Fibroblast of mammary gland (primary cell): ENCODE data around the gene QKI.
"Not testable (repeated sequence)": the region's sequence is repeated elsewhere in the genome, so short reads cannot be mapped to it uniquely, and the experiment has no call there.

ENCODE experiments used
- DNase-seq: peaks from one replicate; pipeline ENCODE4 v3.0.0-alpha.2; 2010; ENCODE audit warnings: low read depth
- H3K4me3 ChIP-seq: 2 replicates; pipeline ENCODE4 v1.5.1; 2011; ENCODE audit warnings: low read depth, mild to moderate bottlenecking, low read length, moderate library complexity; ENCODE audit not compliant: control insufficient read depth
- CTCF ChIP-seq: conservative IDR thresholded peaks from 2 replicates; pipeline ENCODE4 v1.5.1; 2011; ENCODE audit warnings: low read depth, low read length, inconsistent platforms; ENCODE audit not compliant: control insufficient read depth, insufficient read depth

Gene QKI

GRCh38 chr6:163580311-163581030 lies 166.0 kb downstream of the QKI start:
- no peak overlapping the region for H3K4me3 ChIP-seq
- no peak for DNase-seq
- TF ChIP-seq CTCF: no peak

- TF ChIP-seq CTCF: no peak
- DNase-seq: no peak
- H3K4me3 ChIP-seq: no peak overlapping the region
Observed at GRCh38 chr6:163583558-163583957, 169.0 kb downstream of the QKI start.

DNA sequence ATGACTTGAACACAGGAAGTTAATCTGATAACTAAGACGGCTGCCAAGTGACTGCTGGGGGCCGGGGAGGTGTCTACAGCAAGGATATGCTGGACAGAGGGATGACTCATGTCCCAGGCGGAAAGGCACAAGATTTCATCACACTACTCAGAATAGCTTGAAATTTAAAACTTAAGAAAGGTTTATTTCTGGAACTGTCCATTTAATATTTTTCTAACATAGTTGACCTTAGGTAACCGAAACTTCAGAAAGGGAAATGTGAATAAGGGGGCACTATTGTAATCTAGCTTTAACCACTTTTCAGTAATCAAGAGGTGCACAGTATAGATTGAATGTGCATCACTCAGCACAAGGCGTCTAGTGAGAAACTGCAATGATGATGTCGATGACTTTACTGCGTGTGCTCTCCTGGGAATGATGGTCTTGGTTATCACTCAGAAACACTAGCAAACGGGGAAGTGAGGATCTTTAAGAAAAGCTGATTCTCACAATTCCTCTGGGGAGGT lies 171.5 kb downstream of the QKI start:
- H3K4me3 ChIP-seq: no peak overlapping the region
- peak; percentile 93 for DNase-seq
- TF ChIP-seq CTCF: no peak

DNA sequence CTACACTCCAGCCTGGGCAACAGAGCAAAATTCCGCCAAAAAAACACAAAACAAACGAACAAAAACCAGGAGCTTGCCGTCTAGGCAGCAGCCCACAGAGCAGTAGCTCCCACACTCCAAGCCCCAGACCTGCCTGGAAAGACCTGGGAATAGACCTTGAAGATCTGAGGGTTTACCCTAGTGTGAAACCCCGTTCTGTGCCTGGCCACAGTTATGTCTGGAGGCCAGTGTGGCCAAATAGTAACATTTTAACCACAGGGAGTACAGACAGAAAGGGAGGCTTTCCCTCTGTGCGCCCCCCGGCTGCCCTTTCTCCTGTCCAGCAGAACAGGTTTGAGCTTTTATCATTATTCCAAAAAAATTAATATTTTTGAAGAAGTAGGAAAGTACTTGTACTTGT lies 172.4 kb downstream of the QKI start:
- TF ChIP-seq CTCF: no peak

DNA sequence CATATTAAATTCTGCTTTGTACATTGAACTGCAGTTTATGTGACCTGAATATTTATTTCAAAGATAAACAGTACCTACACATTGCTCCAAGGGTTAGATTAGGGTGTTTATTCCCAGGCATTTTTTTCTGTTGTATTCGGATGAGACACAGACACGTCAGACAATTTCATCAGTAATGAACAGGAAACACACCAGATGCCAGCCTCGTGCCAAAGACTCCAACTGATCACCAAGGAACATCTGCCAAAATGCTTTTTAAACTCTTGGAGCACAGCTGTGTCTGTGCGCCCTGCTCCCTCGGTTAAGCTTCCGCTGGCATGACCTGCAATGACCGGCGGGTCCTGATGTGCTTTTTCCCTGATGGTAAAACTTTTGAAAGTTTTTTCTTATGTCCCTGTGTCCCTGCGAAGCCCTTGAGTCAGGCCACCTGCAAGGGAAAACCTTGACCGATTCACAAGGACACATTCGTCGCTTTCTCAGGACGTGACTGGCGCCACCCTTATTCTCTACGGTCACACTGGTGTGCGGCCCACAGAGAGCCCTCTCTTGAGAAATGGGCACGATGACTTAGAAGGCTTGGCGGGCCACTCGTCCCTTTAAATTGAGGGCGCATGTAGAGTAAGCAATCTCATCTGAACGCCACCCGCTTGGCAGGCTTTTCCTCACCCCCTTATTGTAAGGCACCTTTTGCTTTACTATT lies 173.9 kb downstream of the QKI start:
- peak; percentile 86 for DNase-seq
- TF ChIP-seq CTCF: no peak
- no peak overlapping the region for H3K4me3 ChIP-seq

More for the DNA sequence above, 172.4 kb downstream of the QKI start:
- DNase-seq: no peak
- no peak overlapping the region for H3K4me3 ChIP-seq

DNA sequence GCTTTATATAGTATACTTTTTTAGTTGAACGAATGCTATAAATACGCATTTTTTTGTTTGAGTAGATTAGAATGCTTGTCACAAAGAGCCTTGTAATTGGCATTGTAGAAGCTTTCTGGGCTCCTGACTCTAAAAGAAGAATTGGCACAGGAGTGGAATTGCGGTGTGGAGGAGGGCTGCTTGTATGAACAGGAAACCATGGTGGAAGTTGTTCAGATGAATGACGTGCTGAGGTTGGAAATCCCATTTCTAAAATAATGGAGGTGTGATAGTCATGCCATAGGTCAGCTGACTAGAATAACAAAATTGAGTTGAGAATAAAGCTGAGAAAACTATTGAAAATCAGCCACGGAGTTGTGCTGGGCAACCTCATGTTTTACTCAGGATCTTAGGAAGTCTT lies 174.9 kb downstream of the QKI start:
- no peak for TF ChIP-seq CTCF
- no peak for DNase-seq
- no peak overlapping the region for H3K4me3 ChIP-seq

DNA sequence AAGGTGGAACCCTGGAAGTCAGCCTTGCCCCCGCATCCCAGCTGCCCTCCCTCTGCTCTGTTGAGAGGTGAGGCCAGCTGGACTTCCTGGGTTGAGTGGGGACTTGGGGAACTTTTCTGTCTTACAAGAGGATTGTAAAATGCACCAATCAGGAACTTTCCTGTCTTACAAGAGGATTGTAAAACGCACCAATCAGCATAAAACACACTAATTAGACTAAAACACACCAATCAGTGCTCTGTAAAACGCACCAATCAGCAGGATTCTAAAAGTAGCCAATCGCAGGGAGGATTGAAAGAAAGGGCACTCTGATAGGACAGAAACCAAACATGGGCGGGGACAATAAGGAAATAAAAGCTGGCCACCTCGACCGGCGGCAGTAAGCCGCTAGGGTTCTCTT lies 175.6 kb downstream of the QKI start:
- not testable (repeated sequence) for H3K4me3 ChIP-seq, DNase-seq
